IPS DF 6.9 (cell line): ENCODE measurements around the gene KYAT1.

Experiments
- DNase-seq: peaks from one replicate; pipeline ENCODE4 v3.0.0-alpha.2; 2013; ENCODE audit warnings: low read depth, low spot score
- H3K27ac ChIP-seq: one replicate; pipeline ENCODE4 v1.5.1; 2013; ENCODE audit warnings: low read length, control low read depth
- H3K27me3 ChIP-seq: 2 replicates; pipeline ENCODE4 v1.6.1; 2013; ENCODE audit warnings: mild to moderate bottlenecking, low read length; ENCODE audit not compliant: control insufficient read depth, insufficient read depth
- H3K36me3 ChIP-seq: 2 replicates; pipeline ENCODE4 v1.6.1; 2013; ENCODE audit warnings: low read length; ENCODE audit not compliant: control insufficient read depth, insufficient read depth
- H3K4me1 ChIP-seq: 2 replicates; pipeline ENCODE4 v1.6.1; 2013; ENCODE audit warnings: low read length; ENCODE audit not compliant: control insufficient read depth, insufficient read depth
- H3K4me3 ChIP-seq: 2 replicates; pipeline ENCODE4 v1.5.1; 2013; ENCODE audit warnings: mild to moderate bottlenecking, low read length
- H3K9me3 ChIP-seq: 2 replicates; pipeline ENCODE4 v1.6.1; 2013; ENCODE audit warnings: low read length, inconsistent platforms; ENCODE audit not compliant: control insufficient read depth, insufficient read depth
- WGBS: extraction: QIAGEN DNeasy Blood & Tissue Kit; methylation state at CpG from one replicate; pipeline ENCODE4 v1.1.7; 2013; ENCODE audit warnings: mixed read lengths, missing lambda C conversion rate; ENCODE audit not compliant: insufficient read length, insufficient coverage; 5-methylcytosine and 5-hydroxymethylcytosine counted together

KYAT1 gene

GRCh38 chr9:128838338-128838737 is 43.4 kb downstream of the KYAT1 start:
- Histone ChIP-seq H3K9me3 (no peaks in the 10 kb centered on the region), H3K4me3 (no peak overlapping the region), H3K36me3 (peaks cover 3% of the 10 kb centered on the region; the same call in 1 of the 2 replicates), H3K4me1 (no peaks in the 10 kb centered on the region), H3K27me3 (no peaks in the 10 kb centered on the region), H3K27ac (no peak overlapping the region)
- no peak for DNase-seq
- WGBS, result no CpG with 5 or more reads among the region's 3 CpGs

GRCh38 chr9:128836509-128837145 is 45.1 kb downstream of the KYAT1 start:
- no peak for DNase-seq
- no CpG with 5 or more reads among the region's 14 CpGs for WGBS
- Histone ChIP-seq H3K27ac (no peak overlapping the region), H3K36me3 (peaks cover 5% of the 10 kb centered on the region; the same call in 1 of the 2 replicates), H3K4me1 (no peaks in the 10 kb centered on the region), H3K27me3 (no peaks in the 10 kb centered on the region), H3K9me3 (no peaks in the 10 kb centered on the region), H3K4me3 (no peak overlapping the region)

- no peak for DNase-seq
- H3K4me1 ChIP-seq, result no peaks in the 10 kb centered on the region
- H3K4me3 ChIP-seq, result no peak overlapping the region
- WGBS, result no CpG with 5 or more reads among the region's 28 CpGs
- H3K9me3 ChIP-seq, result no peaks in the 10 kb centered on the region
- no peak overlapping the region for H3K27ac ChIP-seq
- no peaks in the 10 kb centered on the region for H3K27me3 ChIP-seq
- peaks cover 5% of the 10 kb centered on the region; the same call in 1 of the 2 replicates for H3K36me3 ChIP-seq
Observed at GRCh38 chr9:128835246-128836210, 46.2 kb downstream of the KYAT1 start.

- WGBS, result no CpG with 5 or more reads among the region's 10 CpGs
- Histone ChIP-seq H3K4me3 (no peak overlapping the region), H3K36me3 (peaks cover 5% of the 10 kb centered on the region; the same call in 1 of the 2 replicates), H3K4me1 (no peaks in the 10 kb centered on the region; the same call in 1 of the 2 replicates), H3K27ac (no peak overlapping the region), H3K9me3 (no peaks in the 10 kb centered on the region), H3K27me3 (no peaks in the 10 kb centered on the region)
- no peak for DNase-seq
Observed at GRCh38 chr9:128833696-128834095, 48.1 kb downstream of the KYAT1 start.

GRCh38 chr9:128829477-128830251 is 52.1 kb downstream of the KYAT1 start, which contains the start of gene SPOUT1:
SPOUT1 (minus strand) TSS chr9:128829794; CDS start chr9:128829780, 14 bp downstream.
- Histone ChIP-seq H3K4me1 (no peaks in the 10 kb centered on the region; the same call in 1 of the 2 replicates), H3K36me3 (peaks cover 25% of the 10 kb centered on the region)

GRCh38 chr9:128828719-128829452 is 52.9 kb downstream of the KYAT1 start:
- Histone ChIP-seq H3K4me1 (no peaks in the 10 kb centered on the region; the same call in 1 of the 2 replicates), H3K27me3 (no peaks in the 10 kb centered on the region), H3K27ac (no peak overlapping the region), H3K4me3 (peak overlapping the region; percentile 86), H3K36me3 (peaks cover 33% of the 10 kb centered on the region), H3K9me3 (no peaks in the 10 kb centered on the region)
- DNase-seq, result no peak
- WGBS, result no CpG with 5 or more reads among the region's 18 CpGs

More at GRCh38 chr9:128829477-128830251, 52.1 kb downstream of the KYAT1 start, which contains the start of gene SPOUT1:
- H3K4me3 ChIP-seq, result peak within 1 kb of the TSS; percentile 86
- no peaks in the 10 kb centered on the region for H3K9me3 ChIP-seq
- no CpG with 5 or more reads among the region's 56 CpGs for WGBS
- no peaks in the 10 kb centered on the region for H3K27me3 ChIP-seq
- peak; percentile 90 for DNase-seq
- no peak within 1 kb of the TSS for H3K27ac ChIP-seq

GRCh38 chr9:128828267-128828666 is 53.5 kb downstream of the KYAT1 start:
- no peak overlapping the region for H3K4me3 ChIP-seq
- H3K9me3 ChIP-seq, result no peaks in the 10 kb centered on the region
- no peak overlapping the region for H3K27ac ChIP-seq
- WGBS, result no CpG with 5 or more reads among the region's 8 CpGs
- H3K4me1 ChIP-seq, result no peaks in the 10 kb centered on the region; the same call in 1 of the 2 replicates
- DNase-seq, result no peak
- H3K27me3 ChIP-seq, result no peaks in the 10 kb centered on the region
- peaks cover 36% of the 10 kb centered on the region for H3K36me3 ChIP-seq

GRCh38 chr9:128825923-128826700 is 55.6 kb downstream of the KYAT1 start:
- H3K27ac ChIP-seq, result no peak overlapping the region
- H3K4me1 ChIP-seq, result no peaks in the 10 kb centered on the region; the same call in 1 of the 2 replicates
- no peak for DNase-seq
- peaks cover 46% of the 10 kb centered on the region for H3K36me3 ChIP-seq
- no peak overlapping the region for H3K4me3 ChIP-seq
- WGBS, result no CpG with 5 or more reads among the region's 22 CpGs
- no peaks in the 10 kb centered on the region for H3K27me3 ChIP-seq
- H3K9me3 ChIP-seq, result no peaks in the 10 kb centered on the region

GRCh38 chr9:128824911-128825310 is 56.8 kb downstream of the KYAT1 start:
- H3K36me3 ChIP-seq, result peaks cover 46% of the 10 kb centered on the region
- H3K4me3 ChIP-seq, result no peak overlapping the region
- H3K27me3 ChIP-seq, result no peaks in the 10 kb centered on the region
- H3K9me3 ChIP-seq, result no peaks in the 10 kb centered on the region
- H3K4me1 ChIP-seq, result no peaks in the 10 kb centered on the region; the same call in 1 of the 2 replicates
- no peak for DNase-seq
- no CpG with 5 or more reads among the region's 7 CpGs for WGBS
- H3K27ac ChIP-seq, result no peak overlapping the region
